T-helper 22 cell (primary cell): ENCODE measurements around the gene BLCAP.
"Not testable (repeated sequence)": the region's sequence is repeated elsewhere in the genome, so short reads cannot be mapped to it uniquely, and the experiment has no call there.

Source experiments
- DNase-seq: peaks from one replicate; pipeline ENCODE4 v3.0.0-alpha.2; 2020; ENCODE audit warnings: low read depth

BLCAP gene

GRCh38 chr20:37556538-37556937, 28.9 kb upstream of the BLCAP start:
- DNase-seq, result no peak

DNA sequence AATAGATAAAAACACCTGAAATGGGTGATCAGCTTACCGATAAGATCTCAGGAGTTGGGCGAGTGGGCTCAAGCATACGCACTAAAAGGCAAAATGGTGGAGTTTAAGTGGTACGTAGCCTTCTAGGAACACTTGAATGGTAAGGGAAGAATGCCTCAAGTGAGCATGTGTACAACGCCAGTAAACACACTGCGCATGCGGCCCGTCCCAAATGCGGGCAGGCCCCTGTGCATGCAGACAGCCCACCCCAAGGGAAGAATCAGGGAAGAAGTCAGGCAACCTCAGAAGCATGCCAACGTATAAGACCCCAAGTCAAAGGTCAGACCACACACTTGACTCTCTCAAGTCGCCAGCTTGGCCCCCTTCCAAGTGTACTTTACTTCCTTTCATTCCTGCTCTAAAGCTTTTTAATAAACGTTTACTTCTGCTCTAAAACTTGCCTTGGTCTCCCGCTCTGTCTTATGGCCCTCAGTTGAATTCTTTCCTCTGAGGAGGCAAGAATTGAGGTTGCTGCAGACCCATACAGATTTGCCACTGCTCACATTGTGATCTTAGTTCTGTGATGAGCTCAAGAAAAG, 27.1 kb upstream of the BLCAP start:
- not testable (repeated sequence) for DNase-seq

- DNase-seq, result no peak
These were observed 24.7 kb upstream of the BLCAP start for GRCh38 chr20:37552415-37552814.

GRCh38 chr20:37551660-37552059, 24.0 kb upstream of the BLCAP start:
- DNase-seq, result not testable (repeated sequence)

DNA sequence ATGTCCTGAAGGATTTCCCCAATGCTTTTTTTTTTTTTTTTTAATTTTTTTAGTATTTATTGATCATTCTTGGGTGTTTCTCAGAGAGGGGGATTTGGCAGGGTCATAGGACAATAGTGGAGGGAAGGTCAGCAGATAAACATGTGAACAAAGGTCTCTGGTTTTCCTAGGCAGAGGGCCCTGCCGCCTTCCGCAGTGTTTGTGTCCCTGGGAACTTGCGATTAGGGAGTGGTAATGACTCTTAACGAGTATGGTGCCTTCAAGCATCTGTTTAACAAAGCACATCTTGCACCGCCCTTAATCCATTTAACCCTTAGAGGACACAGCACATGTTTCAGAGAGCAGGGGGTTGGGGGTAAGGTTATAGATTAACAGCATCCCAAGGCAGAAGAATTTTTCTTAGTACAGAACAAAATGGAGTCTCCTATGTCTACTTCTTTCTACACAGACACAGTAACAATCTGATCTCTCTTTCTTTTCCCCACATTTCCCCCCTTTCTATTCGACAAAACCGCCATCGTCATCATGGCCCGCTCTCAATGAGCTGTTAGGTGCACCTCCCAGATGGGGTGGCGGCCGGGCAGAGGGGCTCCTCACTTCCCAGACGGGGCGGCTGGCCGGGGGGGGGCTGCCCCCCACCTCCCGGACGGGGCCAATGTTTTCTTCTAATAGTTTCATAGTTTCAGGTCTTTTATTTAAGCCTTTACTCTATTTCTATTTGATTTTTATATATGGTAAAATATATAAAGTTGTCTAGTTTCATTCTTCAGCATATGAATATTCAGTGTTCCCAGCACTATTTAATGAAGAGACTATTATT, 22.6 kb upstream of the BLCAP start:
- not testable (repeated sequence) for DNase-seq

DNA sequence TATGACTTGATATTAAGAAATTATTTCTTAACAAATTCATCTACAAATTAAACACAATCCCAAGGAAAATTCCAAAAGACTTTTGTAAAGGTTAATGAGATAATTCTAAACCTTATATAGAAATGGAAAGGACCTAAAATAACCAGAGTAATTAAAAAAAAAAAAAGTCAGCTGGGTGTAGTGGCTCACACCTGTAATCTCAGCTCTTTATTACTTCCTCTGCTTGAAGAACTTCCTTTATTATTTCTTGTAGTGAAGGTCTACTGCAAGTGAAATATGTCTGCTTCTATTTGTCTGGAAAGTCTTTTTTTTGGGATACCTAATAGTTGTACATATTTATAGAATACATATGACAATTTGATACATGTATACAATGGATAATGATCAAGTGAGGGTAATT, 20.2 kb upstream of the BLCAP start:
- no peak for DNase-seq

DNA sequence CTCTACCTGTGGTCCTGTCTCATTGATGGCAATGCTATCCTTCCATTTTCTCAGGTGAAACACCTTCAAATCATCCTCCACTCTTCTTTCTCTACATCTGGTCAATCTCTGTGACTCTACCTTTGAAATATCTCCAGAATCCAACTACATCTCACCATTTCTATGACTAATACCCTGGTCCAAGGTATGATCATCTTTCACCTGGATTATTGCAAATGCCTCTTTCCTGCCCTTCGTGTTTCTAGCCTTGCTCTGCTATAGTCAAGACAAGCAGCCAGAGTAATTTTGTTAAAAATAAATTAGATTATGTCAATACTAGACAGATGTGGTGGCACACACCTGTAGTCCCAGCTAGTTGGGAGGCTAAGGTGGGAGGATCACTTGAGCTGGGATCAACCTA, 17.8 kb upstream of the BLCAP start:
- DNase-seq, result no peak

- no peak for DNase-seq
These were observed 16.7 kb upstream of the BLCAP start for GRCh38 chr20:37544386-37544785.

DNA sequence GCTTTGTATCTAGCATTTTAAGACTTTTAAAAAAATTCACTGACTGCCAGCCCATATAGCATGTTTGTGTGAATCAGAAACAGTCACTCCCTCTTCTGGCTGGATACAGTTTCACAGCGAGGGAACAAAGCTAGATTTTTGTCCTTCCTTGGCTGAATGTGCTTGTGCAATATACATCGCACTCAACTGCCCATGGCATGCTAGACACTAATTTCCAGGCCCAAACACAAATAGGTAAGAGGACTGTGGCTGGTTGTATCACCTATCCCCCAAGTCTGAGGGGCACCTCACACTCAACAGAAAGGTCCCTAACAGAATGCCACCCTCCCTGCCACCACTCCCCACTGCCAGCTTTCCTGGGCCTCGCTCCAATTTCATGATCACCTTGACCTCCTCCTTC, 16.2 kb upstream of the BLCAP start:
- no peak for DNase-seq

- DNase-seq, result no peak
These were observed 14.6 kb upstream of the BLCAP start for GRCh38 chr20:37542281-37542680.

DNA sequence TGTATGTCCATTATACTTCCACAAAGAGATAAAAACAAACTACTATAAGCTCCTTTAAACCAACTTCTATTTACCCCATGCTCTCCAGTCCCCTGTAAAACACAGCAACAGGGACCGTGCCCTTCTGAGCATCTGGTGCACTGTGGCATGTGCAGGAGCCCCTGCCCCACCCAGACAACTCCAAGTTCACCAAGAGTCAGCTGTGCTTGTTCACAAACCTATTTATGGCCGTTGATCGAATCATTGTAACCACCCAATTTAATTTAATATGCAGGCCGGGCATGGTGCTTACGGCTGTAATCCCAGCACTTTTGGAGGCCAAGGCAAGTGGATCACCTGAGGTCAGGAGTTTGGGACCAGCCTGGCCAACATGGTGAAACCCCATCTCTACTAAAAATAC, 13.7 kb upstream of the BLCAP start:
- no peak for DNase-seq

- not testable (repeated sequence) for DNase-seq
These were observed 13.2 kb upstream of the BLCAP start for GRCh38 chr20:37540838-37541237.

- no peak for DNase-seq
These were observed 12.3 kb upstream of the BLCAP start for GRCh38 chr20:37540001-37540400.

DNA sequence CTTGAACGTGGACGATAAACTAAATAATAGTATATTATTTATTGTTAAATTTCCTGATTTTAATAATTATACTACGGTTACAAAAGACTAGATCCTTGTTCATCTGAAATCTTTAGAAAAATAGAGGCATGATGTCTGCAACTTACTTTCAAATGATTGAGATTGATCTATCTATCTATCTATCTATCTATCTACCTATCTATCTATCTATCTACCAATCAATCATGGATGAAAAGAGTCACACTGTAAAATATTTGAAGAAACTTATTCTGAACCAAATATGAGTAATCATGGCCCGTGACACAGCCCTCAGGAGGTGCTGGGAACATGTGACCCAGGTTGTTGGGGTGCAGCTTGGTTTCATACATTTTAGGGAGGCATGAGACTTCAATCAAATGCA, 11.7 kb upstream of the BLCAP start:
- no peak for DNase-seq

DNA sequence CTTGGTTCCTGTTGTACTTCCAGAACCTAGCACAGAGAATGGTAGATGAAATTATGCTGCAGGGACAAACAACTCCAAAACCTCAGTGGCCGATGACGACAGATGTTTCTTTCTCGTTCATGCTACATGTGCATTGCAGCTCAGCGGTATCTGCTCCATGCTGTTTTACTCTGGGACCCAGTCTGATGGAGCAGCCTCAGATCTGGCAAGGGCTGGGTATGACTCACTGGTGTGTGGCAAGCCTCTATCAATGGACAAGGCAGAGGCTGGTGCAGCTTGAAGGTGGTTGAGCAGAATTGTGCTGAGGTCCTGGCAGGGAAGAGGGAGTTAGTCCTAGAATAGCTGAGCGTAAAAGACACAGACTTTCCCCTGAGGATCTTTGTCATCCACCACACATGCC, 10.3 kb upstream of the BLCAP start:
- DNase-seq, result no peak

DNA sequence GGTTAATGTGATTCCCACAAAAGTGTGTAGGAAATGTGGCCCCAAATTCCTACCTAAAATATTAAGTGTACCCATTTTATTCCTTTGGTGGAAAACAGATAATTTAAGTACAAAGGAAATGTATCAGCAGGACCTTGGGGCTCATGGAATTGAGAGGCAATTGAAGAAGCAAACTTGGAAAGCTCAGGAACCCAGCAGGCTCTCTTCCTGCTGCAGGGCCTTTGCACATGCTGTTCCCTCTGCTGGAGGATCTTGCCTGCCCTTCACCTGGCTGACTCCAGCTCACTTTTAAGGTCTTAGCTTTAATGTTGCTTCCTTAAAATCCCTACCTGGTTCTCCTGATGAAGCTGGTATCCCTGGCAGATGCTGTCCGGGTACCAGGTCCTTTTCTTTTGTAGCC, 9.8 kb upstream of the BLCAP start:
- DNase-seq, result no peak

- DNase-seq, result no peak
These were observed 7.9 kb upstream of the BLCAP start for GRCh38 chr20:37535443-37536132.

DNA sequence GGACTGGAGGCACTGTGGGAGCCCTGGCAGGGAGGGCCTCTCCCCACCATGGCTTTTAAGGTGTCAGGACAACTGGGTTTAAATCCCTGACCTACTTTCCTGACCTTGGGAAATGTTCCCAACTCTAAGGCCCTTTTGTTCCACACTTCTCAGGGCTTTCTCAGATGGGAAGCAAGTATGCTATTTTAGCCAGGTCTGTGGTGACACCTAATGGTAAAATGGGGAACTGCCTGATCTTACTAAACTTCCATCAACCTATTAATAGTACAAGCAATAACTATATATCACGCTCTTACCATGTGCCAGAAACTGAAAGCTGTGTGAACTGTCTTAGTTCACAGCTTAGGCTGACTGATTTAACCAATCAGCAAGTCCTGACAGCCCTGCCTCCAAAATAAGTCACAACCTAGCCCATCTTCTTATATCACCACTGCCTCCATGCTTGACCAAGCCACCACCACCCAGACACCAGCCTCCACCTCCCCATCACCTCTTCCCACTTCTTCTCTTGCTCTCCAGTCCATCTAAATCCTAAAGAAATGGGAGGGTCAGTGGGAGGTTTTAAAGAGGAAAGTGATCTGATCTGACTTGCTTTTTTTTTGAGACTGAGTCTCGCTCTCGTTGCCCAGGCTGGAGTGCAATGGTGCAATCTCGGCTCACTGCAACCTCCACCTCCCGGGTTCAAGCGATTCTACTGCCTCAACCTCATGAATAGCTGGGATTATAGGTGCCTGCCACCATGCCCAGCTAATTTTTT, 6.9 kb upstream of the BLCAP start:
- DNase-seq, result no peak

DNA sequence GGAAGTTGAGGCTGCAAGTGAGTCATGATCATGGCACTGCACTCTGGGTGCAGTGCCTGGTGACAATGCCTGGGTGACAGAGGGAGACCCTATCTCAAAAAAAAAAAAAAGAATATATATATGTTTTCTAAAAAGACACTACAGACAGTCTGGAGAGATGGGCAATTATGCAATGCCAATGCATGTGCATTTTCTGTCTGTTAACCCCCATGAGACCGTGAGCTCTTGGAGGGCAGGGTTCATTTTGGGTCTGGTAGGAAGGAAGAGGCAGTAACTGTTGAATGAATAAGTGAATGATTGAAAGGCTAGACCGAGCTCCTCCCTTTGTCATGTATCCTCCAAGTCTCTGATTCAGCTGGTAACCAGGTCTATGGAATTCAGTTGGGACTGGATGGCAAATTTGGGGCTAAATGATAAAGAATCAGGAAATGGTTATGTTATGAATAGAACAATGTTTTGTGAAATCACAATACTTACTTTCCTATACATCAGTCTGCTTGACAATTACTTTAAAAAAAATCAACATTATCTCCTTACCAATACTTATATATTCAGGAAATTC, 5.6 kb upstream of the BLCAP start:
- no peak for DNase-seq

DNA sequence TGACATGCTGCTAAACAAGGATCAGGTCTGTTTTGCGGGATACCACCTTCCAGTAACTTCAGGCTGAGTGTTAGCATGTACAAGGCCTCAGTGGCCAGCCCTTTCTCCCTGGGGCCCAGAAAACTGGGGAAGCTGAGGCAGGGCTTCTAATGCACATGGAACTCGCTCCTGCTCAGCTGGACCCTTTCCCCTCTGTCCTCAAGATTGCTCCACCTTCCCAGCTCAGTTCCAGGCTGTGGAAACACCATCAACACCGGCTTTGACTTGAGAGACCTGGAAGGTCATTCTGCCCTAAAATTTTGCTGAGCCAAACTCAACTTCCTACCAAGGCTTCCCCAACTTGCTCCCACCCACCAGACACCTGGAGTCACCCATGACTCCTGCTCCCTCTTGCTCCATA, 4.2 kb upstream of the BLCAP start:
- no peak for DNase-seq

DNA sequence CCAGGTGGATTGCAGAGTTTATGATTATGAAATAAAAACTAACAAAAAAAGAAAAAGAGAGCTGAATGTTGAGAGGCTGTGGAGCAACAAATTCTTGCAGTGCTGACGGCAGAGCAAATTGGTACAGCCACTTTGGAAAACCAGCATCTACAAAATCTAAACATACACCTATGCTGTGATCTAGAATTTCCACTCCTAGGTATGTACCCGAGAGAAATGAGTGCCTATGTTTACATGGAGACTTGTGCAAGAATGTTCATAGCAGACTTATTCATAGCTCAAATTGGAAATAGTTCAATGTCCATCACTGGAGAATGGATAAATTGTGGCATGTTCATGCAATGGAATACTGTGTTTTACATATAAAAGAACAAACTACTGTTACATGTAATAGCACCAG, 3.0 kb upstream of the BLCAP start:
- no peak for DNase-seq

GRCh38 chr20:37529968-37530600, 2.4 kb upstream of the BLCAP start:
- DNase-seq, result no peak
